HCT116 (cell line): ENCODE results near the gene CFAP97D1. TPM values are rescaled to one million over a fixed set of nuclear protein-coding genes. Genes with fewer than 3 reads are reported as not detected.
A peak's percentile ranks its signal among the peaks of the same experiment; 100 is the strongest.

ENCODE experiments used
- ATAC-seq: fragments of 200-7000 bp; cut with Tn5 transposase; 2 replicates; pipeline ENCODE4 v1.9.1; 2020; ENCODE audit warnings: mild to moderate bottlenecking, moderate library complexity
- BruUV-seq: library from RNA; stranded (reverse); fragments of 400-500 nt; replicated peaks from 2 replicates; lab custom pipeline; 2021; lab: Mats Ljungman, UMichigan
- CTCF ChIA-PET: fragments of 300-600 bp; sonication (Branson Sonifier 250); formaldehyde crosslinking; loops from one replicate; lab custom pipeline; 2021; ENCODE audit warnings: antibody characterized with exemption; lab: Charles Lee
- POLR2A ChIA-PET: fragments of 300-600, 350-600 bp; sonication (Branson Sonifier 250); formaldehyde crosslinking; loops from one replicate; lab custom pipeline; 2021; ENCODE audit warnings: antibody characterized with exemption; lab: Charles Lee
- RAD21 ChIA-PET, 2 experiments: fragments of 300-600 bp; sonication (Branson Sonifier 250); formaldehyde crosslinking; loops; one replicate each; lab custom pipeline; 2023; ENCODE audit warnings: low total read pairs in 2 of 2; ENCODE audit not compliant: uncharacterized antibody in 2 of 2, unreplicated experiment in 2 of 2, low non-redundant PET in 1 of 2; lab: Charles Lee
- DNase-seq: peaks from one replicate; pipeline ENCODE4 v3.0.0-alpha.2; 2010; ENCODE audit warnings: low read depth, low spot score
- H2AFZ ChIP-seq: fragments of 200-600 bp; shearing (Covaris generic), sonication (generic); 2 replicates; pipeline ENCODE4 v1.6.1; 2017; ENCODE audit warnings: low read depth, mixed run types, mixed read lengths, antibody characterized with exemption, low read length; ENCODE audit not compliant: poor library complexity, severe bottlenecking
- H3K27ac ChIP-seq: 2 replicates; pipeline ENCODE4 v1.5.1; 2012; ENCODE audit warnings: low read depth, low read length
- H3K27me3 ChIP-seq: fragments of 200-600 bp; sonication (generic); 2 replicates; pipeline ENCODE4 v1.6.1; 2016; ENCODE audit warnings: mixed run types, low read length, mixed read lengths; ENCODE audit not compliant: insufficient read depth
- H3K36me3 ChIP-seq, 2 experiments: fragments of 200-500 bp in 1 of 2; fragments of 200-600 bp in 1 of 2; sonication (Bioruptor generic) in 1 of 2; sonication (generic) in 1 of 2; 2 replicates each; pipeline versions ENCODE4 v1.5.1 to v1.6.1; 2014 to 2016; ENCODE audit warnings: low read length in 2 of 2, inconsistent platforms in 1 of 2, mixed read lengths in 1 of 2, mixed run types in 1 of 2; ENCODE audit not compliant: insufficient read depth in 2 of 2, control insufficient read depth in 1 of 2
- H3K4me1 ChIP-seq, 2 experiments: fragments of 200-600 bp in 1 of 2; sonication (generic) in 1 of 2; 2 replicates each; pipeline versions ENCODE4 v1.5.1 to v1.6.1; 2012 to 2017; ENCODE audit warnings: low read length in 2 of 2, inconsistent platforms in 1 of 2, mild to moderate bottlenecking in 1 of 2, mixed read lengths in 1 of 2, mixed run types in 1 of 2, moderate library complexity in 1 of 2; ENCODE audit not compliant: insufficient read depth in 2 of 2, control insufficient read depth in 1 of 2
- H3K4me2 ChIP-seq: fragments of 200-600 bp; sonication (generic); 2 replicates; pipeline ENCODE4 v1.6.1; 2017; ENCODE audit warnings: mixed run types, low read length, mixed read lengths
- H3K4me3 ChIP-seq, 2 experiments: fragments of 200-600 bp in 1 of 2; sonication (generic) in 1 of 2; replicated peaks in 1 of 2; 2 replicates each; pipeline ENCODE4 v1.5.1; 2011 to 2016; ENCODE audit warnings: low read length in 2 of 2, control low read depth in 1 of 2, low read depth in 1 of 2, mild to moderate bottlenecking in 1 of 2, mixed read lengths in 1 of 2, mixed run types in 1 of 2
- H3K79me2 ChIP-seq: fragments of 200-600 bp; sonication (generic); 2 replicates; pipeline ENCODE4 v1.6.1; 2017; ENCODE audit warnings: mild to moderate bottlenecking, mixed run types, low read length, moderate library complexity, mixed read lengths; ENCODE audit not compliant: insufficient read depth
- H3K9ac ChIP-seq: fragments of 200-600 bp; sonication (generic); 2 replicates; pipeline ENCODE4 v1.6.1; 2016; ENCODE audit warnings: low read length, mixed read lengths
- H3K9me2 ChIP-seq: fragments of 200-600 bp; sonication (generic), shearing (Covaris generic); 2 replicates; pipeline ENCODE4 v1.6.1; 2017; ENCODE audit warnings: mixed run types, mild to moderate bottlenecking, moderate library complexity; ENCODE audit not compliant: insufficient read depth
- H3K9me3 ChIP-seq, 2 experiments: fragments of 200-500 bp in 1 of 2; fragments of 200-600 bp in 1 of 2; sonication (Bioruptor generic) in 1 of 2; sonication (generic) in 1 of 2; 2 replicates each; pipeline ENCODE4 v1.6.1; 2014 to 2017; ENCODE audit warnings: low read length in 2 of 2, mixed read lengths in 2 of 2, inconsistent platforms in 1 of 2, low read depth in 1 of 2, mild to moderate bottlenecking in 1 of 2, mixed run types in 1 of 2, moderate library complexity in 1 of 2; ENCODE audit not compliant: control insufficient read depth in 1 of 2, insufficient read depth in 1 of 2
- H4K20me1 ChIP-seq: fragments of 200-600 bp; sonication (generic), shearing (Covaris generic); 2 replicates; pipeline ENCODE4 v1.6.1; 2017; ENCODE audit warnings: mixed run types, mild to moderate bottlenecking, moderate library complexity; ENCODE audit not compliant: insufficient read depth
- EGR1 ChIP-seq: IDR thresholded peaks from 2 replicates; pipeline ENCODE4 v1.6.1; 2012; ENCODE audit warnings: low read depth
- FOSL1 ChIP-seq: IDR thresholded peaks from 2 replicates; pipeline ENCODE4 v1.6.1; 2012; ENCODE audit warnings: low read depth
- JUND ChIP-seq: IDR thresholded peaks from 2 replicates; pipeline ENCODE4 v1.6.1; 2012
- MAX ChIP-seq: IDR thresholded peaks from 2 replicates; pipeline ENCODE4 v1.6.1; 2012
- POLR2A ChIP-seq: IDR thresholded peaks from 2 replicates; pipeline ENCODE4 v1.7.0; 2011; ENCODE audit warnings: borderline replicate concordance; ENCODE audit not compliant: insufficient read depth, insufficient read length; ENCODE audit errors: extremely low read depth
- RAD21 ChIP-seq: IDR thresholded peaks from 2 replicates; pipeline ENCODE4 v1.6.1; 2012; ENCODE audit warnings: low read depth, mild to moderate bottlenecking
- SIN3A ChIP-seq: IDR thresholded peaks from 2 replicates; pipeline ENCODE4 v1.6.1; 2012; ENCODE audit warnings: low read depth
- SRF ChIP-seq: IDR thresholded peaks from 2 replicates; pipeline ENCODE4 v1.6.1; 2012; ENCODE audit warnings: low read depth
- YY1 ChIP-seq: IDR thresholded peaks from 2 replicates; pipeline ENCODE4 v1.6.1; 2011; ENCODE audit warnings: low read length, low read depth, moderate library complexity, mild to moderate bottlenecking; ENCODE audit not compliant: insufficient replicate concordance; ENCODE audit errors: extremely low read depth
- ZFX ChIP-seq: fragments of 450-650 bp; IDR thresholded peaks from 2 replicates; pipeline ENCODE4 v1.6.1; 2017
- ZNF274 ChIP-seq: fragments of 200-500 bp; sonication (Bioruptor generic); IDR thresholded peaks from 2 replicates; pipeline ENCODE4 v1.6.1; 2014; ENCODE audit warnings: mild to moderate bottlenecking, low read depth, low read length, inconsistent platforms
- intact Hi-C: fragments of 100-400 bp; cut with micrococcal nuclease; formaldehyde crosslinking; loops from 2 replicates; pipeline ENCODE4 v1.10.0; 2022
- total RNA-seq: library from RNA; stranded (reverse); gene quantifications from one replicate; pipeline ENCODE4 v1.2.1, GENCODE V29; 2021; ENCODE audit not compliant: unreplicated experiment
- TF ChIP-seq, protein P1 (sequence below): IDR thresholded peaks from 2 replicates; pipeline ENCODE4 v1.6.1; 2012; ENCODE audit warnings: low read depth

The CFAP97D1 gene
- total RNA-seq, 1 experiment from 2014 or later, result 0.15 TPM

DNA sequence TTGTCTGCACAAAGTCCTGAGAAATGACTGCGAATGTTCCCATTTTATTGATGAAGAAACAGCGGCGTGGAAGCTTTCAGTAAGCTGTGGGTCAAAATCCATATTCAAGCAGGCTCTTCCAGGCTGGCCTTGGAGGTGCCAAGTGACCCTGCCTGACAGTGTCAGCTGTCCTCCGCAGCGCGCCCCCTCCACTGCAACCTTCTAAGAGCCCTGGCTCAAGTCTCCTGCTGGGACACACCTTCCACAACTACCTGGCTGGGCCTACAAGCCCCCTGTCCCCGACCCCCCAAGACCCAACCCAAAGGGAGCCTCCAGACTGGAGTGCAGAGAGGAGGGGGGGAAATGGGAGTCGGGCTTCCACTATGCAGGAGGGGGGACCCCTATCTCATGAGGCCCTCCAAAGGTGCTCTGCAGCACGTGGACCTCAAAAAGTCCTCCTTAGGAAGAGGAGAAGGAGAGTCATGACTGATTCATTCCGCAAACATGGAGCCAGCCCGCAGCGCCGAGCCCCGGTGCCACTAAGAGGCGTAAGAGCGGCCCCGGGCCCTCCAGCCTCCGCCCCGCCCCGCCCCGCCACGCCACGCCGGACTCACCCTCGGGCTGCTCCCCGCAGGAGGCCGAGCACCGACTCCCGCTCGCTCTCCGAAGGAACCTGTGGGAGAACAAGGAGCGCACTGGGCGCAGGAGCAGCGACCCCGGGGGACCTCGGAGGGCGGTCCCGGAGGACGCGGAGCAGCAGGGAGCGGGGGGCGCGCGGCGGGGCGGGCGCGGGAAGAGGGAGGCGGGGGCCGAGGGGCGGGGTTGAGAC lies 52.1 kb downstream of the CFAP97D1 start:
- POLR2A ChIA-PET, result no interaction called here
- no TSS peak for BruUV-seq
- peak overlapping the region; percentile 54 for H3K27ac ChIP-seq

DNA sequence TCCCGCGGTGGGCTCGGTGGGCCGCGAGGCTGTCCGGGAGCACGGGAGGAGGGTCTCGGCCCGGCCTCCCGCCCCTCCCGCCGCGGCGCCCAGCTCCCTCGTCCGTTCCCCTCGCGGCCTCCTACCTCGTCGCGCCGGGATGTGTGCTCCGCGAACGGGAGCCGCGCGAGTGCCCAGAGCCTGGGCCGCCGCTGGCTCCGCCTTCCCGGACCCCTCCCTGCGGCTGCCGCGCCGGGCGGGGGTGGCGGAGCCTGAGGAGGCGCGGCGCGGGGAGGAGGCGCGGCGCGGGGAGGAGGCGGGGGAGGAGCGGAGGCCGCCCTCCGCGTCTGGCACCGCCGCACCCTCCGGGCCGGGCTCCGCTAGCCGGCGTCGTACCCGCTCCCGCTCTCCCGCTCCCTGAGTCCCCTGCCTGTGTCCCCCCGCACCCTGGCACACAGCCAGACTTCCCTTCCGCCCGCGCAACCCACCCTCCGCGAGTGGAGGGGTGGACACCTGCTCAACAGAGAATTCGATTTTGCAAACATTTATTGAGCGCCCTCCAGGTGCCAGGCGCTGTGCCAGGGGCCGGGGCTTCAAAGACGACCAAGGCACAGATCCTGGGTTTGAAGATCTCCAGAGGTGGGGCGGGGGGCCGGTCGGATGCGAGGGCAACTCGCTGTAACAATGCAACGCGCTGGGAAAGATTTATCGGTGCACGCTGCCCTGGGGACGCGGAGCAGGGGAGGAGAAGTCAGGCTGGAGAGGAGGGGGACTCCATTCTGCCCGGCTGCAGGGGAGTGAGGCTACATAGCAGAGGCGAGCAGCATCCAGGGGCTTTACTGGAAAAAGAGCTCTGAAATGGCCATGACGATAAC lies 53.0 kb downstream of the CFAP97D1 start, which contains the start of gene MPP3:
MPP3 (minus strand) TSS at position 171 of the 854 bp plus-strand sequence. CDS start 1,240 bp downstream, outside the sequence.
- intact Hi-C loops, result loop anchor here (1.0 to 2.0 kb wide), 2 partner anchors 13 to 54 kb away; partner anchors contain the start of gene DUSP3
- Histone ChIP-seq H3K36me3 (peaks cover 0 to 18% of the 10 kb centered on the region in 2 experiments; a peak in 1 of 4 replicates), H3K27ac (peak within 1 kb of the TSS; percentile 54), H2AFZ (peak within 1 kb of the TSS; percentile 93), H3K9me2 (no peaks in the 10 kb centered on the region), H3K27me3 (no peaks in the 10 kb centered on the region), H3K79me2 (peaks cover 10% of the 10 kb centered on the region), H3K4me2 (peak within 1 kb of the TSS; percentile 98), H3K4me1 (peaks cover 16 to 24% of the 10 kb centered on the region in 2 experiments), H3K9ac (peak within 1 kb of the TSS; percentile 84), H3K4me3 (peak within 1 kb of the TSS; percentile 56 to 88), H3K9me3 (no peaks in the 10 kb centered on the region), H4K20me1 (no peaks in the 10 kb centered on the region)
- RAD21 ChIA-PET, result no interaction called here
- ATAC-seq, result peak; percentile 91
- no peak for DNase-seq
- CTCF ChIA-PET, result interaction anchor here (1.7 kb wide), 1 partner anchor 13 kb away, joined by 5 read pairs; the partner anchor contains the start of gene CD300LG
- BruUV-seq, result no TSS peak
- POLR2A ChIA-PET, result no interaction called here
- TF ChIP-seq MAX (no peak; the same call in 1 of the 2 replicates), ZNF274 (no peak), YY1 (peak; percentile 15), FOSL1 (no peak), JUND (no peak), SRF (no peak), ZFX (peak; percentile 72)
- TF ChIP-seq, protein P1, sequence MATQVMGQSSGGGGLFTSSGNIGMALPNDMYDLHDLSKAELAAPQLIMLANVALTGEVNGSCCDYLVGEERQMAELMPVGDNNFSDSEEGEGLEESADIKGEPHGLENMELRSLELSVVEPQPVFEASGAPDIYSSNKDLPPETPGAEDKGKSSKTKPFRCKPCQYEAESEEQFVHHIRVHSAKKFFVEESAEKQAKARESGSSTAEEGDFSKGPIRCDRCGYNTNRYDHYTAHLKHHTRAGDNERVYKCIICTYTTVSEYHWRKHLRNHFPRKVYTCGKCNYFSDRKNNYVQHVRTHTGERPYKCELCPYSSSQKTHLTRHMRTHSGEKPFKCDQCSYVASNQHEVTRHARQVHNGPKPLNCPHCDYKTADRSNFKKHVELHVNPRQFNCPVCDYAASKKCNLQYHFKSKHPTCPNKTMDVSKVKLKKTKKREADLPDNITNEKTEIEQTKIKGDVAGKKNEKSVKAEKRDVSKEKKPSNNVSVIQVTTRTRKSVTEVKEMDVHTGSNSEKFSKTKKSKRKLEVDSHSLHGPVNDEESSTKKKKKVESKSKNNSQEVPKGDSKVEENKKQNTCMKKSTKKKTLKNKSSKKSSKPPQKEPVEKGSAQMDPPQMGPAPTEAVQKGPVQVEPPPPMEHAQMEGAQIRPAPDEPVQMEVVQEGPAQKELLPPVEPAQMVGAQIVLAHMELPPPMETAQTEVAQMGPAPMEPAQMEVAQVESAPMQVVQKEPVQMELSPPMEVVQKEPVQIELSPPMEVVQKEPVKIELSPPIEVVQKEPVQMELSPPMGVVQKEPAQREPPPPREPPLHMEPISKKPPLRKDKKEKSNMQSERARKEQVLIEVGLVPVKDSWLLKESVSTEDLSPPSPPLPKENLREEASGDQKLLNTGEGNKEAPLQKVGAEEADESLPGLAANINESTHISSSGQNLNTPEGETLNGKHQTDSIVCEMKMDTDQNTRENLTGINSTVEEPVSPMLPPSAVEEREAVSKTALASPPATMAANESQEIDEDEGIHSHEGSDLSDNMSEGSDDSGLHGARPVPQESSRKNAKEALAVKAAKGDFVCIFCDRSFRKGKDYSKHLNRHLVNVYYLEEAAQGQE, result no peak

More for the DNA sequence above, 52.1 kb downstream of the CFAP97D1 start:
- ChIA-PET RAD21 (no interaction called here), CTCF (interaction anchor here (1.7 kb wide), 1 partner anchor 14 kb away, joined by 5 read pairs; the partner anchor contains the start of gene CD300LG)
- H3K36me3 ChIP-seq, result peaks cover 0 to 25% of the 10 kb centered on the region in 2 experiments; a peak in 2 of 4 replicates
- TF ChIP-seq SIN3A (0 out of 2 replicates have a peak, but pooled peaks have one; percentile 28), ZNF274 (no peak), RAD21 (no peak), SRF (no peak), EGR1 (no peak), MAX (peak; percentile 70), POLR2A (no peak)
- ATAC-seq (peak; percentile 79), DNase-seq (no peak)
- H2AFZ ChIP-seq, result no peak overlapping the region
- intact Hi-C loops, result loop anchor here (2.0 kb wide), 1 partner anchor 54 kb away; the partner anchor contains the start of gene DUSP3
- H3K27me3 ChIP-seq, result no peaks in the 10 kb centered on the region
- H3K9me2 ChIP-seq, result no peaks in the 10 kb centered on the region
- H4K20me1 ChIP-seq, result no peaks in the 10 kb centered on the region
- H3K4me3 ChIP-seq, result peak overlapping the region; percentile 56 to 88
- H3K9me3 ChIP-seq, result no peaks in the 10 kb centered on the region
- peaks cover 16 to 24% of the 10 kb centered on the region in 2 experiments for H3K4me1 ChIP-seq
- peaks cover 10% of the 10 kb centered on the region for H3K79me2 ChIP-seq
- H3K9ac ChIP-seq, result peak overlapping the region; percentile 84
- H3K4me2 ChIP-seq, result peak overlapping the region; percentile 98
